CD14-positive monocyte (primary cell): ENCODE measurements around the gene PRDX3. TPM values are rescaled to one million over a fixed set of nuclear protein-coding genes. Genes with fewer than 3 reads are reported as not detected.
A peak's percentile ranks its signal among the peaks of the same experiment; 100 is the strongest.

ENCODE experiments used
- DNase-seq, 3 donors: peaks; one replicate each; pipeline ENCODE4 v3.0.0-alpha.2; 2011 to 2022
- H2AFZ ChIP-seq: 2 replicates; pipeline ENCODE4 v1.6.0; 2012; ENCODE audit warnings: mild to moderate bottlenecking, low read depth, low read length, inconsistent platforms; ENCODE audit not compliant: insufficient read depth, poor library complexity, severe bottlenecking
- H3K27ac ChIP-seq, 2 donors: 1 replicate in 1 of 2; 2 replicates in 1 of 2; pipeline ENCODE4 v1.5.1; 2012 to 2013; ENCODE audit warnings: low read length in 2 of 2, control low read depth in 1 of 2, inconsistent platforms in 1 of 2, low read depth in 1 of 2, mild to moderate bottlenecking in 1 of 2
- H3K27me3 ChIP-seq, 2 donors: one replicate each; pipeline versions ENCODE4 v1.6.0 to v1.6.1; 2011 to 2013; ENCODE audit warnings: low read length in 2 of 2; ENCODE audit not compliant: control insufficient read depth in 2 of 2, insufficient read depth in 2 of 2
- H3K36me3 ChIP-seq, 2 donors: replicated peaks in 1 of 2; 1 replicate in 1 of 2; 2 replicates in 1 of 2; pipeline versions ENCODE4 v1.5.1 to v1.6.1; 2012 to 2013; ENCODE audit warnings: low read length in 2 of 2, control low read depth in 1 of 2, inconsistent platforms in 1 of 2, mild to moderate bottlenecking in 1 of 2; ENCODE audit not compliant: insufficient read depth in 2 of 2, control insufficient read depth in 1 of 2
- H3K4me1 ChIP-seq, 2 donors: 1 replicate in 1 of 2; 2 replicates in 1 of 2; pipeline versions ENCODE4 v1.5.1 to v1.6.1; 2012 to 2013; ENCODE audit warnings: low read length in 2 of 2, control low read depth in 1 of 2, inconsistent platforms in 1 of 2, mild to moderate bottlenecking in 1 of 2, moderate library complexity in 1 of 2; ENCODE audit not compliant: insufficient read depth in 2 of 2, control insufficient read depth in 1 of 2
- H3K4me2 ChIP-seq: replicated peaks from 2 replicates; pipeline ENCODE3; 2012; ENCODE audit warnings: low read length, moderate library complexity, mild to moderate bottlenecking; ENCODE audit not compliant: poor library complexity, severe bottlenecking; ENCODE audit errors: extremely low read depth
- H3K4me3 ChIP-seq, 3 experiments: fragments of 200-600 bp in 1 of 3; sonication (generic) in 1 of 3; replicated peaks in 1 of 3; 1 replicate in 2 of 3; 2 replicates in 1 of 3; pipeline ENCODE4 v1.5.1; 2011 to 2013; ENCODE audit warnings: low read length in 3 of 3, mild to moderate bottlenecking in 3 of 3, control low read depth in 2 of 3, low read depth in 2 of 3, inconsistent platforms in 1 of 3, moderate library complexity in 1 of 3
- H3K79me2 ChIP-seq: 2 replicates; pipeline ENCODE4 v1.6.0; 2012; ENCODE audit warnings: mild to moderate bottlenecking, control low read depth, inconsistent platforms, low read length, moderate library complexity; ENCODE audit not compliant: insufficient read depth
- H3K9ac ChIP-seq: 2 replicates; pipeline ENCODE4 v1.6.0; 2017; ENCODE audit warnings: low read length, mild to moderate bottlenecking; ENCODE audit not compliant: insufficient read depth, poor library complexity, severe bottlenecking
- H3K9me3 ChIP-seq, 2 donors: replicated peaks in 1 of 2; 1 replicate in 1 of 2; 2 replicates in 1 of 2; pipeline versions ENCODE4 v1.5.1 to v1.6.1; 2012 to 2013; ENCODE audit warnings: low read length in 2 of 2, control low read depth in 1 of 2; ENCODE audit not compliant: control insufficient read depth in 1 of 2, insufficient read depth in 1 of 2
- H4K20me1 ChIP-seq: 2 replicates; pipeline ENCODE4 v1.6.0; 2012; ENCODE audit warnings: mild to moderate bottlenecking, low read length, control low read depth, moderate library complexity; ENCODE audit not compliant: insufficient read depth
- H3K27ac Mint-ChIP-seq, 7 donors: one replicate each; pipeline ENCODE4 v1.8.0; 2020; ENCODE audit warnings: mild to moderate bottlenecking in 7 of 7, mixed read lengths in 7 of 7, moderate library complexity in 6 of 7, inconsistent platforms in 2 of 7
- H3K27me3 Mint-ChIP-seq, 3 donors: one replicate each; pipeline ENCODE4 v1.8.0; 2021 to 2022; ENCODE audit warnings: low read depth in 3 of 3, mild to moderate bottlenecking in 3 of 3, mixed read lengths in 3 of 3, moderate library complexity in 3 of 3, inconsistent platforms in 1 of 3
- H3K36me3 Mint-ChIP-seq, 2 donors: one replicate each; pipeline ENCODE4 v1.8.0; 2020; ENCODE audit warnings: mixed read lengths in 2 of 2, inconsistent platforms in 1 of 2, mild to moderate bottlenecking in 1 of 2
- H3K4me1 Mint-ChIP-seq: one replicate; pipeline ENCODE4 v1.8.0; 2020; ENCODE audit warnings: mild to moderate bottlenecking, mixed read lengths
- H3K4me3 Mint-ChIP-seq, 2 donors: one replicate each; pipeline ENCODE4 v1.8.0; 2020; ENCODE audit warnings: mild to moderate bottlenecking in 2 of 2, mixed read lengths in 2 of 2, moderate library complexity in 1 of 2
- H3K9me3 Mint-ChIP-seq, 7 donors: one replicate each; pipeline ENCODE4 v1.8.0; 2020 to 2022; ENCODE audit warnings: mixed read lengths in 7 of 7, mild to moderate bottlenecking in 6 of 7, moderate library complexity in 6 of 7, inconsistent platforms in 2 of 7
- WGBS: methylation state at CpG from one replicate; pipeline ENCODE4 v1.1.5; 2013; ENCODE audit warnings: missing lambda C conversion rate; ENCODE audit not compliant: insufficient coverage; 5-methylcytosine and 5-hydroxymethylcytosine counted together
- intact Hi-C, 2 donors: fragments of 100-400 bp; cut with micrococcal nuclease; formaldehyde crosslinking; loops; one replicate each; pipeline versions ENCODE4 v1.15.0 to v1.15.1; 2023
- polyA plus RNA-seq, 3 donors: library from polyadenylated mRNA; depleted of rRNA in 1 of 3; unstranded in 2 of 3; stranded (reverse) in 1 of 3; fragments of 300-500 nt in 2 of 3; fragments of >200 nt in 1 of 3; fragmentation: Illumina TruSeq in 2 of 3; gene quantifications; 1 replicate in 2 of 3; 2 replicates in 1 of 3; pipeline ENCODE4 v1.2.3, GENCODE V29; 2012 to 2021
- TF ChIP-seq, protein P1 (sequence below): fragments of 200-600 bp; IDR thresholded peaks from one replicate; pipeline ENCODE4 v1.8.0; 2022; ENCODE audit warnings: antibody characterized with exemption, mild to moderate bottlenecking

Gene PRDX3
- polyA plus RNA-seq, 3 donors = 81.9 to 459 (median 410) TPM

DNA sequence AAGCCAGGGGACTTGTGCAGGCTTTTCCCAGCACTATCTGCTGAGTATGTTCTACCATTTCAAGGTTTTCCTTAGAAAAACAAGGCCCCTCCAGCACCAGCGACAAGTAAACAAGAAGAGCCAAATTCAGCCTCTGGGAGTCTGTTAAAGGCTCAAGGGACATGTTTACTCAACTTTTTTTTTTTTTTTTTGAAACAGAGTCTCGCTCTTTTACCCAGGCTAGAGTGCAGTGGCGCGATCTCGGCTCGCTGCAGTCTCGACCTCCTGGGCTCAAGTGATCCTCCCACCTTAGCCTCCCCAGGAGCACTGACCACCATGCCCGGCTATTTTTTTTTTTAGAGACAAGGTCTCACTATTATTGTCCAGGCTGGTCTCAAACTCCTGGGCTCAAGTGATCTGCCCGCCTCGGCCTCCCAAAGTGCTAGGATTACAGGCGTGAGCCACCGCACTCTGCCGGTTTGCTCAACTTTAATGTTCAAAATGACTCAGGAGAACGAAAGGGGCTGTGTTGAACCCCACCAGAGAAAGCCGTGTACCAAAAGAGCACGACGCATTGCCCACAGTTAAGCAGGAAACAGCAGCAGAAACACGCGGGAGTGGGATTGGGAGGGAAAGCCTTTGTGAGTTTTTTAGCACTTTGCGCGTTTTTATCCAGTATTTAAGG is 772 bp downstream of the PRDX3 start:
- peaks cover 33% of the 10 kb centered on the region for H3K4me1 Mint-ChIP-seq
- H3K27me3 ChIP-seq = no peaks in the 10 kb centered on the region
- H3K9me3 ChIP-seq = no peaks in the 10 kb centered on the region
- peaks cover 51% of the 10 kb centered on the region for H3K79me2 ChIP-seq
- peaks cover 20 to 30% of the 10 kb centered on the region in 2 donors for H3K36me3 Mint-ChIP-seq
- 3% methylated on average over 10 of the region's 21 CpGs for WGBS
- H2AFZ ChIP-seq = peak overlapping the region; percentile 86
- peak overlapping the region; percentile 87 to 95 for H3K4me3 Mint-ChIP-seq
- DNase-seq = peak in 2 of 3 donors; percentile 24 to 25
- H3K4me2 ChIP-seq = peak overlapping the region; percentile 90
- no peaks in the 10 kb centered on the region for H3K27me3 Mint-ChIP-seq
- TF ChIP-seq, protein P1, sequence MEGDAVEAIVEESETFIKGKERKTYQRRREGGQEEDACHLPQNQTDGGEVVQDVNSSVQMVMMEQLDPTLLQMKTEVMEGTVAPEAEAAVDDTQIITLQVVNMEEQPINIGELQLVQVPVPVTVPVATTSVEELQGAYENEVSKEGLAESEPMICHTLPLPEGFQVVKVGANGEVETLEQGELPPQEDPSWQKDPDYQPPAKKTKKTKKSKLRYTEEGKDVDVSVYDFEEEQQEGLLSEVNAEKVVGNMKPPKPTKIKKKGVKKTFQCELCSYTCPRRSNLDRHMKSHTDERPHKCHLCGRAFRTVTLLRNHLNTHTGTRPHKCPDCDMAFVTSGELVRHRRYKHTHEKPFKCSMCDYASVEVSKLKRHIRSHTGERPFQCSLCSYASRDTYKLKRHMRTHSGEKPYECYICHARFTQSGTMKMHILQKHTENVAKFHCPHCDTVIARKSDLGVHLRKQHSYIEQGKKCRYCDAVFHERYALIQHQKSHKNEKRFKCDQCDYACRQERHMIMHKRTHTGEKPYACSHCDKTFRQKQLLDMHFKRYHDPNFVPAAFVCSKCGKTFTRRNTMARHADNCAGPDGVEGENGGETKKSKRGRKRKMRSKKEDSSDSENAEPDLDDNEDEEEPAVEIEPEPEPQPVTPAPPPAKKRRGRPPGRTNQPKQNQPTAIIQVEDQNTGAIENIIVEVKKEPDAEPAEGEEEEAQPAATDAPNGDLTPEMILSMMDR = no peak
- peak overlapping the region; percentile 81 to 88 (median 87) for H3K4me3 ChIP-seq
- H3K9me3 Mint-ChIP-seq = peaks cover 0 to 2% (median under 1%) of the 10 kb centered on the region in 7 donors
- peaks cover 17 to 38% of the 10 kb centered on the region in 2 donors for H3K36me3 ChIP-seq
- intact Hi-C loops = loop anchor here in 1 of 2 donors (5.0 kb wide), 1 partner anchor 96 kb away; the partner anchor contains the start of gene EIF3A
- peaks cover 28% of the 10 kb centered on the region for H4K20me1 ChIP-seq
- H3K27ac ChIP-seq = peak overlapping the region; percentile 74 to 87
- peaks cover 30 to 32% of the 10 kb centered on the region in 2 donors for H3K4me1 ChIP-seq
- peak overlapping the region; percentile 85 for H3K9ac ChIP-seq
- H3K27ac Mint-ChIP-seq = peak overlapping the region; percentile 76 to 98 (median 96)

DNA sequence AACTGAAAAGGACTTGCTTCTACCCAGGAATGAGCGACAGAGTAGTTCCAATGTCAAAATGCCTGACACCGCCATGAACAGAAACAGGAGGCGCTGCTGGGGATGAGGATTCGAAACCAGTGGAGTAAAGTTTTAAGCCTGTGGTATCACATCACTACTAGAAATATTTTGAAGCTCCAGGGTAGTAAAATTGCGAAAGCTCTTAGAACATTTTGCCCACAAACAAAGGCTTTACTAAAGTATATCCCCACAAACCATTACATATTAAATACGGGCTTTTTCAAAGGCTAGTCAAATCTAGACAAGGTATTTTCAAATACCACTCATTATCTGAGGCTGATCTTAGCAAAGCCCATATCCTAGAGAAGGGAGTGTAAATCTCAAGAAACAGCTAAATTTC is 2.4 kb downstream of the PRDX3 start:
- intact Hi-C loops = loop anchor here in 1 of 2 donors (5.0 kb wide), 1 partner anchor 94 kb away; the partner anchor contains the start of gene EIF3A
- H3K4me3 Mint-ChIP-seq = no peak overlapping the region
- H3K79me2 ChIP-seq = peaks cover 51% of the 10 kb centered on the region
- H3K27ac Mint-ChIP-seq = peak overlapping the region in 5 of 7 donors; percentile 48 to 80 (median 75)
- WGBS = no CpG with 5 or more reads among the region's 6 CpGs
- no peaks in the 10 kb centered on the region for H3K27me3 Mint-ChIP-seq
- H3K4me1 ChIP-seq = peaks cover 30 to 32% of the 10 kb centered on the region in 2 donors
- peaks cover 34 to 47% of the 10 kb centered on the region in 2 donors for H3K36me3 Mint-ChIP-seq
- no peaks in the 10 kb centered on the region for H3K9me3 Mint-ChIP-seq
- H4K20me1 ChIP-seq = peaks cover 28% of the 10 kb centered on the region
- no peak overlapping the region for H3K4me3 ChIP-seq
- peaks cover 33% of the 10 kb centered on the region for H3K4me1 Mint-ChIP-seq
- peak overlapping the region; percentile 32 to 50 for H3K27ac ChIP-seq
- no peaks in the 10 kb centered on the region for H3K27me3 ChIP-seq
- H3K9me3 ChIP-seq = no peaks in the 10 kb centered on the region
- no peak overlapping the region for H2AFZ ChIP-seq
- no peak for DNase-seq
- no peak overlapping the region for H3K4me2 ChIP-seq
- H3K36me3 ChIP-seq = peaks cover 32 to 54% of the 10 kb centered on the region in 2 donors
- TF ChIP-seq, protein P1 = no peak
- no peak overlapping the region for H3K9ac ChIP-seq
